Upper lobe of left lung (tissue), 6 donors: ENCODE measurements around the gene ARVCF. TPM values are rescaled to one million over a fixed set of nuclear protein-coding genes. Genes with fewer than 3 reads are reported as not detected.

Experiments used
- ATAC-seq, 2 donors: fragments of 200-7000 bp; cut with Tn5 transposase; one replicate each; pipeline ENCODE4 v1.9.1; 2022; ENCODE audit warnings: mild to moderate bottlenecking in 2 of 2, moderate library complexity in 2 of 2; ENCODE audit not compliant: low FRiP score in 2 of 2
- DNase-seq, 2 donors: peaks; one replicate each; pipeline ENCODE4 v3.0.0-alpha.2; 2019 to 2020
- H3K27ac ChIP-seq, 4 donors: fragments of 200-600 bp; sonication (generic); one replicate each; pipeline ENCODE4 v1.5.1; 2016 to 2019
- H3K27me3 ChIP-seq, 4 donors: fragments of 200-600 bp; sonication (generic); one replicate each; pipeline ENCODE4 v1.5.1; 2017 to 2019
- H3K36me3 ChIP-seq, 4 donors: fragments of 200-600 bp; sonication (generic); one replicate each; pipeline ENCODE4 v1.5.1; 2016 to 2019
- H3K4me1 ChIP-seq, 4 donors: fragments of 200-600 bp; sonication (generic); one replicate each; pipeline ENCODE4 v1.5.1; 2018 to 2019
- H3K4me3 ChIP-seq, 4 donors: fragments of 200-600 bp; sonication (generic); one replicate each; pipeline ENCODE4 v1.5.1; 2017 to 2019; ENCODE audit warnings: mild to moderate bottlenecking in 2 of 4, moderate library complexity in 1 of 4
- H3K9me3 ChIP-seq, 4 donors: fragments of 200-600 bp; sonication (generic); one replicate each; pipeline ENCODE4 v1.5.1; 2018 to 2019
- CTCF ChIP-seq, 6 experiments: fragments of 450-650 bp in 4 of 6; fragments of 200-600 bp in 2 of 6; sonication (generic) in 2 of 6; IDR thresholded peaks; one replicate each; pipeline ENCODE4 v1.5.1; 2016 to 2019; ENCODE audit warnings: antibody characterized with exemption in 6 of 6
- EP300 ChIP-seq, 4 donors: sonication (generic); formaldehyde crosslinking; IDR thresholded peaks; one replicate each; pipeline ENCODE4 v1.5.1; 2017; ENCODE audit warnings: antibody characterized with exemption in 4 of 4, control low read depth in 2 of 4
- POLR2A ChIP-seq, 4 donors: fragments of 450-650 bp; IDR thresholded peaks; one replicate each; pipeline ENCODE4 v1.5.1; 2016 to 2017; ENCODE audit warnings: antibody characterized with exemption in 4 of 4, mild to moderate bottlenecking in 2 of 4
- POLR2AphosphoS5 ChIP-seq, 2 donors: sonication (generic); formaldehyde crosslinking; IDR thresholded peaks; one replicate each; pipeline ENCODE4 v1.5.1; 2017; ENCODE audit warnings: antibody characterized with exemption in 2 of 2
- WGBS, 2 donors: methylation state at CpG; one replicate each; pipeline ENCODE4 v1.1.5; 2017 to 2018; 5-methylcytosine and 5-hydroxymethylcytosine counted together
- total RNA-seq, 6 donors: library from RNA; depleted of rRNA in 4 of 6; stranded (reverse); fragments of >200 nt in 4 of 6; gene quantifications; one replicate each; pipeline versions ENCODE4 v1.1.0 to v1.2.1, GENCODE V29; 2016 to 2021
- donor health status: DM: no; HTN: no; CAD: no; lungs with moderate emphysema.
- donor health status: DM: no; HTN: yes; CAD: no; lungs with severe emphysema.

Gene ARVCF
- total RNA-seq, 6 donors from 2014 or later: 18.5 to 54.5 (median 22.8) TPM

DNA sequence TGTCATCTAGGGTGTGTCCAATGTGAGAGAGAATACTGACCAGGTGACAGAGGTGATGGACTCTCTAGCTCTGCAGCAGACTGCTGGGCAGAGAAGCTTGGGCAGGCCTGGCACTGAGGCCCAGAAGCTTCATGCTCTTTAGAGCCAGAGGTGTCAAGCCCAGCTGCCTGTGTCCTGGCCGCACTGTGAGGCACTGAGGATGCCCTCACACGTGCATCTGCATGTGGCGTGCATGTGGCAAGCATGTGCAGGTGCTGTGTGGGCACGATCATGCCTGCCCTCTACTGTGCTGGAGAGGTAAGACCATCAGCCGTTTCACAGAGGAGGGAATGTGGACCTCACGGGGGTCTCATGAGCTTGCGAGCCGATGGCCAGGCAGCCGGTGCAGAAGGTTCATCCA, 59.2 kb downstream of the ARVCF start:
- peaks cover 24 to 46% (median 38%) of the 10 kb centered on the region in 4 donors for H3K4me1 ChIP-seq
- no peak for DNase-seq
- 87 to 94% methylated on average over 7 to 9 of the region's 9 CpGs for WGBS, 2 donors

DNA sequence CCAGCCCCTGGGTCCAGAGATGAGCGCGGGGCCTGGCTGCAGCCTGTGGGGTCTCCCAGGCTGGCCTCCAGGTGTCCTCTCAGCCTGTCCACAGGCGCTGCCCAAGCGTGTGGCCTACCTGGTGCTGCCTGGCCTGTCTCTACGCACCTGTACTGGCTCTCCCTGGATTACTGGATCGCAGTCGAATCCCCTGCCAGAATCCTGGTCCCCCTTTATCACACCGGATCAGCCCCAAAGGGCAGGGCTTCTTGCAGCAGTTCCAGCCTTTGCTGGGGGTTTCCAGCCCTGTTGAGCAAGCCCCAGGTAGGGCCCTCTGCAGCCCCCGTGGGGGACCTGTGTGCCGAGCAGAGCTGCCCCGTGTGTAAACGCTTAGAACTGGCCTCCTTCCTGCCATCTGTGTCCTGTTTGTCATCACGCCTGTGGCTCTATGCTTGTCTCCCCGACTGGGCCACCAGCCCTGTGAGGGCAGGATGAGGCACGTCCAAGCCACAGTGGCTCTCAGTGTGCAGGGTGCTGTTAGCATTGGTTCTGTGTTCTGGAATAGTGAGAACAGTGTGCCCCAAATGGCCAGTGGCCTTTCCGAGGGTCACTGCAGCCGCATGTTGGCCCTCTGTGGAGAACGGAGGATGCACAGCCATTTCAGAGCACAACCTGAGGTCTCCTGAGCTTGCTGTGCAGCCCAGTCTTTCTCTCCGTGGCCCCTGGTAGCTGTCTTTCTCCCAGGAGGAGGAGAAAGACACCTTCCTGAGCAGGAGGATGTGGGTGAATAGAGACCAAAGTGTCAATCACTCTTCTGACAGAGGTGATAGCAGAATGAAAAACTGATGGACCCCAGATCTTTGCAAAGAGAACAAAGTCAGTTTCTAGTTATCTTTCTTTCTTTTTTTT, 61.1 kb downstream of the ARVCF start:
- DNase-seq (no peak), ATAC-seq (no peak)
- peaks cover 23 to 33% (median 29%) of the 10 kb centered on the region in 4 donors for H3K4me1 ChIP-seq
- TF ChIP-seq POLR2AphosphoS5 (IDR thresholded peaks at IDR 0.05): peak in 1 of 2 donors; percentile 9
- TF ChIP-seq EP300 (IDR thresholded peaks at IDR 0.05): no peak
- no peaks in the 10 kb centered on the region for H3K9me3 ChIP-seq
- WGBS, 2 donors: 68 to 70% methylated on average over 19 of the region's 19 CpGs
- peaks cover 0 to 3% (median 0%) of the 10 kb centered on the region in 4 donors for H3K36me3 ChIP-seq
- H3K27ac ChIP-seq: peak overlapping the region in 2 of 4 donors; percentile 41 to 44
- H3K27me3 ChIP-seq: no peaks in the 10 kb centered on the region
- no peak overlapping the region for H3K4me3 ChIP-seq

More for the DNA sequence above, 59.2 kb downstream of the ARVCF start:
- Histone ChIP-seq H3K27me3 (no peaks in the 10 kb centered on the region), H3K36me3 (no peaks in the 10 kb centered on the region), H3K9me3 (no peaks in the 10 kb centered on the region), H3K4me3 (no peak overlapping the region), H3K27ac (peak overlapping the region in 2 of 4 donors; percentile 8 to 10)
- no peak for TF ChIP-seq POLR2A (IDR thresholded peaks at IDR 0.05)
- TF ChIP-seq CTCF (IDR thresholded peaks at IDR 0.05): no peak
- TF ChIP-seq POLR2AphosphoS5 (IDR thresholded peaks at IDR 0.05): no peak
- no peak for TF ChIP-seq EP300 (IDR thresholded peaks at IDR 0.05)
- no peak for ATAC-seq

DNA sequence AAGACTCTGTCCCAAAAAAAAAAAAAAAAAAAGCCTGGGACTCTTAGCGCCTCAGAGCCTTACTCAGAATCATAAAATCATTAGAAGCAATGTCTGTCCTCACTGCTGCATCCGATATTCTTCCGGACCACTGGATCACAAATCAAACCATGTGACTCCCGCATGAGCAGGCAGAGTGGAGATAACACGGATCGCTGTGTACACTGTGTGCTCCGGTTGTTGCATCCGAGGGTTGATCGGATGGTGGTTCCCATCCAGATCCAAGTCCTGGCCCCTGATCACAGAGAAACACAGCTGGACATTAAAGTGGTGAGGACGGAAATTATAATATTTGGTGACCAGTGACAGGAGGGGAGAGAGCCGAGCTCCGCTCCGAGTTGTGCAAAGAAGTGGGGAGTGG, 65.3 kb downstream of the ARVCF start:
- WGBS, 2 donors: 85 to 88% methylated on average over 13 of the region's 13 CpGs
- ATAC-seq: no peak

GRCh38 chr22:19948057-19948760, 68.4 kb downstream of the ARVCF start:
- ATAC-seq: no peak
- peaks cover 20 to 32% (median 25%) of the 10 kb centered on the region in 4 donors for H3K4me1 ChIP-seq
- peak overlapping the region in 2 of 4 donors; percentile 35 to 40 for H3K27ac ChIP-seq
- no peak for TF ChIP-seq POLR2AphosphoS5 (IDR thresholded peaks at IDR 0.05)
- TF ChIP-seq CTCF (IDR thresholded peaks at IDR 0.05): peak in 1 of 6 experiments; percentile 34
- no peak for TF ChIP-seq EP300 (IDR thresholded peaks at IDR 0.05)
- WGBS, 2 donors: 80 to 84% methylated on average over 9 of the region's 9 CpGs
- no peaks in the 10 kb centered on the region for H3K27me3 ChIP-seq
- H3K36me3 ChIP-seq: peaks cover 0 to 3% (median 0%) of the 10 kb centered on the region in 4 donors
- no peaks in the 10 kb centered on the region for H3K9me3 ChIP-seq
- no peak for DNase-seq
- H3K4me3 ChIP-seq: no peak overlapping the region

More for the DNA sequence above, 65.3 kb downstream of the ARVCF start:
- peaks cover 0 to 3% (median 0%) of the 10 kb centered on the region in 4 donors for H3K36me3 ChIP-seq
- no peak overlapping the region for H3K4me3 ChIP-seq
- H3K4me1 ChIP-seq: peaks cover 20 to 31% (median 25%) of the 10 kb centered on the region in 4 donors
- TF ChIP-seq CTCF (IDR thresholded peaks at IDR 0.05) (no peak), EP300 (IDR thresholded peaks at IDR 0.05) (no peak), POLR2AphosphoS5 (IDR thresholded peaks at IDR 0.05) (no peak), POLR2A (IDR thresholded peaks at IDR 0.05) (no peak)
- H3K27ac ChIP-seq: peak overlapping the region in 1 of 4 donors; percentile 35
- H3K27me3 ChIP-seq: no peaks in the 10 kb centered on the region
- DNase-seq: no peak
- H3K9me3 ChIP-seq: no peaks in the 10 kb centered on the region
